Keratinocyte (primary cell): ENCODE results near the gene LHFPL2.

Experiments
- CTCF ChIP-seq, 3 experiments: IDR thresholded peaks in 1 of 3; conservative IDR thresholded peaks in 1 of 3; optimal IDR thresholded peaks in 1 of 3; 2 replicates in 2 of 3; 3 replicates in 1 of 3; pipeline versions ENCODE3 to v1.5.1; 2011; ENCODE audit warnings: low read length in 3 of 3, mild to moderate bottlenecking in 3 of 3, moderate library complexity in 2 of 3, control low read depth in 1 of 3, inconsistent platforms in 1 of 3; ENCODE audit not compliant: insufficient read depth in 2 of 3; ENCODE audit errors: extremely low read depth in 1 of 3
- EZH2 ChIP-seq: IDR thresholded peaks from one replicate; pipeline ENCODE4 v1.6.1; 2012; ENCODE audit warnings: inconsistent platforms, mild to moderate bottlenecking, low read length, moderate library complexity

- TF ChIP-seq EZH2 (no peak), CTCF (optimal IDR thresholded peaks at IDR 0.05 in 1 of 3, IDR thresholded peaks at IDR 0.05 in 1 of 3, conservative IDR thresholded peaks at IDR 0.05 in 1 of 3; ENCODE audit: extremely low read depth in 1 of 3, insufficient read depth in 2 of 3, low read length in 3 of 3) (no peak)
These were observed 174.8 kb downstream of the LHFPL2 start for GRCh38 chr5:78473751-78474150.
